GM19025 (cell line): ENCODE measurements around the gene HGD.
"Not testable (repeated sequence)": the region's sequence is repeated elsewhere in the genome, so short reads cannot be mapped to it uniquely, and the experiment has no call there.

Source experiments
- ATAC-seq: cut with Tn5 transposase; IDR thresholded peaks from one replicate; pipeline ENCODE4 v1.9.1; 2021; ENCODE audit warnings: mild to moderate bottlenecking, low read depth, moderate library complexity; ENCODE audit not compliant: unreplicated experiment

HGD gene

GRCh38 chr3:120680193-120680894 lies 1.7 kb downstream of the HGD start:
- no peak for ATAC-seq

DNA sequence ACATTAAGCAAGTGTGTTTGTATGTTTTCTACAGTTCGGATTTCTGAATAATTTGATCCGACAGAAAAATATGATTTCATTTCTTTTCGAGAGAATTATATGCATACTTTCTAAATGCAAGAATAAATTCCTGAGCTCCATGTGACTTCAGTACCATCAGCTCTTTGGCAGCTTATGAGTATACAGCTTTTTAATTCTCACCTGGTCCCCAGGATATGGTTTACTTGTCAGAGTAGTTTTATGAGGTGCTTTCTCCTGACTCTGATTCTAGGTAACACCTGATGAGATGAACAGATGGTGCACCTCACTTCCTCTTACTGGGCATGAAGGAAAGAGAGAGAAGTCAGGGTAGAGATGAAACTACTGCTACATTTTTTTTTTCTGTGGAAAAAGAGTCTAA lies 3.1 kb downstream of the HGD start:
- no peak for ATAC-seq

DNA sequence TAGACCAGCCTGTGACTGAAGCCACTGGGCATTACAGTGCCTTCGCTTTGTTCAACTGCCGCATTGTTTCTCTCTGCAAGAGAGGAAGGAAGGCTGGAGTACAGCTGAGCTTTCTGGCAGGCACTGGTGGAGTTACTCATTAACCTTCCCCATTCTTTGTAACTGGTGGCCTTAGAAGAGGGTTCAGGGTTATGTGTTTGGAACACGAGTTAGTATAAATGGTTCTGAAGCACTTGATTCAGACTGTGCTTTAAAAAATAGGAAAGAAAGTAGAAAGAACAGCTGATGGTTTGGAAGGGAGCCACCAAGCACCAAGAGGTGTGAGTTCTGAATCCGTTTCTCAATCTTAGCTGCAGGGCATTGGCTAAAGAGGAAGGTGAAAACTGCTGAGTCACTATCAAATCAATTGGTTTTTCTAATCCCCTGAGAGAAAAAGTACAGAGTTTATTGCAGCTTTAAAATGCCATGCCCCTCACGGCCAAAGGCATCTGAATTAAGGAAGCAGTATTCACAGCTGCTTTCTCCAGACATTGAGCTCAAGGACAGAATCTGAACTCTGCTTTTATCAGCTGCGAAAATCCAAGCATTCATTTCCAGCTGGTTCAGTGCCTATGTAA lies 3.6 kb downstream of the HGD start:
- peak; percentile 94 for ATAC-seq

DNA sequence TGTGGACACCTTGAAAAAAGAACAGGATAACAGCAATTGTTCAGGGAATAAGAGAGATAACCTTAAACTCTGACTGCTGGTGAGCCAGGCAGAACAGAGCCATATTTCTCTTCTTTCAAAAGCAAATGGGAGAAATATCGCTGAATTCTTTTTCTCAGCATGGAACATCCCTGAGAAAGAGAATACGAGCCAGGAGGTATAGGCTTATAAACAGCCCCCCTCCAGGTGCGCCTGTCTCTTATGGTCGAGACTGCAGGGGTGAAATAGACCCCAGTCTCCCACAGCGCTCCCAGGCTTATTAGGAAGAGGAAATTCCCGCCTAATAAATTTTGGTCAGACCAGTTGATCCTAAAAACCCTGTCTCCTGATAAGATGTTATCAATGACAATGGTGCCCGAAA lies 4.8 kb downstream of the HGD start:
- not testable (repeated sequence) for ATAC-seq

GRCh38 chr3:120673116-120673515 lies 8.9 kb downstream of the HGD start:
- no peak for ATAC-seq

DNA sequence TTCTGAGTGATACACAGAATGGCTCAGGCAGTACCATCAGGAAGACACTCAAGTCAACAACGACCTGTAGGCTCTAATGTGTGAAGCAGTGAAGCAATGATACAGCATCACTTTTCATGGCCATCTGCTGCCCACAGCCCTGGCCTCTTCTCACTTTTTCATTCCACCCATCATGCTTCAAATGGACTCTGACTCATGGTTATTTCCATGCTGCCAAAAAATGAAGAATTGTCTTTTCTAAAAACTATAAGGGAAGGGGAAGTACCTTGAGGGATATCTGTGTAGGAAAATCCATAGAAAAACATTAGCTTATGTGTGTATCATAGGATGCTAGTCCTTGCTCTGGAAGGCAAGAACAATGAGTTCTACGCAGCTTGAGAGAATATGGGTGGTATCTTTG lies 11.5 kb downstream of the HGD start:
- no peak for ATAC-seq

- ATAC-seq = no peak
These were observed 17.1 kb downstream of the HGD start for GRCh38 chr3:120664926-120665325.

GRCh38 chr3:120661945-120662344 lies 20.1 kb downstream of the HGD start:
- ATAC-seq = no peak

DNA sequence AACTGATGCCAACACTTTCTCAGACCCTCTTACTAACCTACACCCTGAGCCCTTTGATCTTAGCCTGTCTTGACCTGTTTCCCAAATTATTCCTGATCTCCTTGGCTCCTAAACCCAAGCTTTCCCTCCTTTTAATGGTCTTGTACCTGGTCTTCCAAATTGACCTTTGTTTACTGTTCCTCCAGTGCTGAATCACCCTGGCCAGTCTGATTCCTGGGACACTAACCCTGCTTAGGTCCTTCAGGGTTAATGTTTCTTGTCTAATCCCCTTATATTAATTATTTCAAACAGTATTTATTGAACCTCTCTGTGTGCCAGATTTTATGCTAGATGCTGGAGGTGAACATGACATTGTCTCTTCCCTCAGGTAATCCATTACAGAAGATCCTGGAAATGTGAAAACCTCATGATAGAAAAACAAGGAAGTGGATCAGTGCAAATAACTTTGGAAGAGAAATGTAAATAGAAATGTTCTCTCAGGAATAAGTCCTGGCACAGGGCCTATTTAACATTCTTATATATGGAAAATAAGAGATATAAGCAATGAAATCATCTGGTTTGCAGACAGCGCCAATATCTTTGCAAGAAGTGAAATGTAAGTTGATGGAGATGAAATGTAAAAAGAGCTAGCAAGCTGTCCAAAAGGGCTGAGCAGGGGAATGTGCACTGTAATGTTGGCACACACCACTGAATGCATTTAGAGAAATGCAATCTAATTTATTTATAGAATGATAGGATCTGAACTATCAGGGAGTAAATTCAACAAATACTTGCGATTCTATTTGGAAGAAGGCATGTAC lies 20.7 kb downstream of the HGD start:
- no peak for ATAC-seq

DNA sequence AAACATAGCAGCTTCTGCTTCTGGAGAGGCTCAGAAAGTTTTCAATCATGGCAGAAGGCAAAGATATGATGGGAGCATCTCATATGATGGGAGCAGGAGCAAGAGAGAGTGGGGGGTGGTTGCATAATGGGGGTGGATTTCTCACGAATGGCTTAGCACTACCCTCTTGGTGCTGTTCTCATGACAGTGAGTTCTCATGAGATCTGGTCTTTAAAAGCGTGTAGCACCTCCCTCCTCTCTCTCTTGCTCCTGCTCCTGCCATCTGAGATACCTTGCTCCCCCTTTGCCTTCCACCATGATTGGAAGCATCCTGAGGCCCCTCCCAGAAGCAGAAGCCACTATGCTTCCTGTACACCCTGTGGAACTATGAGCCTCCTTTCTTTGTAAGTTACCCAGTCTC lies 22.2 kb downstream of the HGD start:
- ATAC-seq = no peak

- no peak for ATAC-seq
These were observed 22.8 kb downstream of the HGD start for GRCh38 chr3:120659285-120659684.

- ATAC-seq = no peak
These were observed 29.0 kb downstream of the HGD start for GRCh38 chr3:120652896-120653545.

GRCh38 chr3:120652281-120652680 lies 29.8 kb downstream of the HGD start:
- no peak for ATAC-seq

DNA sequence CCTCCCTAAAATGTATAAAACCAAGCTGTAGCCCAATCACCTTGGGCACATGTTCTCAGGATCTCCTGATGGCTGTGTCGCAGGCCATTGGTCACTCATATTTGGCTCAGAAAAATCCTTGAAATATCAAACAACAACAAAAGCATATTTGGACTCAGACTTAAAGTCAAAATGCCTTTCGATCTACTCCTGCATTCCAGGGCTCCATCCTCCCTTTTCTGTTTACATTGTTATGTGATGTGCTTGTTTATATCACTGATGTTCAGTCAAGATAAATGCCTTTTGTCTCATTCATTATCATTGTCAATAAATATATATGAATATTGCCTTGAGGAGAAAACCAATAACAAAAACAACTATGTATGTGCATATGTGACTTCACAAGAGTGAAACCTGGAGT lies 31.7 kb downstream of the HGD start:
- no peak for ATAC-seq

- ATAC-seq = no peak
These were observed 32.2 kb downstream of the HGD start for GRCh38 chr3:120649830-120650233.

- no peak for ATAC-seq
These were observed 33.7 kb downstream of the HGD start for GRCh38 chr3:120648290-120648689.

GRCh38 chr3:120646771-120647432 lies 35.1 kb downstream of the HGD start:
- no peak for ATAC-seq

DNA sequence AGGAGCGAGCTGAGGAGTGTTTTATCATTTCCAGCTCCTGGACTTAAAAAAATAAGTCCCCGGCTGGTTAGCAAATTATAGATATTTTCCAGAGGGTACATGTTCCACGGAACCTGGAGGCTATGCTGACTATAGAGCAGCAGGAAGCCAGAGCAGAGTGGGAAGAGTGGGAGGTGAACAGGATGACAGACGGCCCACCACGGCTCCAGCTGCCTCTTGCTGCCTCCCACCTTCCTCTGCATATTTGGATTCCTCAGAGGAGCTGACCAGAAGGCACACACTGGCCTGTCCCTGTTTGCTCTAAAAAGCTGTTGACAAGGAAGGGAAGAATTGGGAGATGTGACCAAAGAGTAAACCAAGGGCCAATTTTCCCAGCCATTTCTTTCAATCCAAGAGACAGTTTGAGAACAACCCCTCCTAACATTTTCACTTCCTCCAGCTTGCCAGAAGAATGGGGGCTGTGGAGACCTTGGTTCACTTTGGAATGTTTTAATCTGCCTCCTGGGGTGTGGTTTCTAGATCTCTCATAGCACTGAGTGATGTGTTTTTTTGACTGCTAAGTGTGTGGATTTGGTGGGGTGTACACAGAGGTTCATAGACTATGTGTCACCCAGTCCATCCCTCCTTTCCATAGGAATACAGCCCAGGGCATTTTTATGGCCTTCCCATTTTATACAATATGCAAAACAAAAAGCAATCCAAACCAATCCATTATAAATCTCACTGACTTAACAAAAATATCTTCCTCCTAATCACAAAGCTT lies 36.8 kb downstream of the HGD start:
- no peak for ATAC-seq

DNA sequence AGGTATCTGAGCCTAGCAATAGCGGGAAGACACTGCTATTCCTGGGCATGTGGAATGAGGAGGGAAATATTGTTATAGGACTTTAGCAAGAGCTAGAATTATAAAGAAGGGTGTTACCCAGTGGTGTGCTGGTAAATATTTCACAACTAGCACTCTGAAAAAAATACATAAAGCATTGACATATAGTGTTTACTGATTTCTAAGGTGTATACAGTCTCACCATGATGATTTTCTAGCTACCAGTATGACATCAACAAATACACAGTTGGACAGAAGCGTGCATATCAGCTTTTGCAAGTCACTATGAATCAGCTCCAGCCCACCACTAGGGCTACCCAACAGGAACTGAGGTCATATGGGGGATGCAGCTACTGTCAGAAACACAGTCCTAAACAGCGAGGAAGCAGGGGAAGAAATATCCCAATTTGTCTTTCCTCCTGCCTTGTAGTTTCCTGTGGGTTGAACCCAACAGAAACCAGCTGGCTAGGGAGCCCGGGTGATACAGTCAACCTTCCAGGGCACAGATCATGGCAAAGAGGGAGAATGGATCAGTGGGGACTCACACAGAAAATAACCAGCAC lies 39.6 kb downstream of the HGD start:
- ATAC-seq = no peak
